Spleen (tissue), 11 donors: ENCODE results near the gene PAXX. TPM values are rescaled to one million over a fixed set of nuclear protein-coding genes. Genes with fewer than 3 reads are reported as not detected.
A peak's percentile ranks its signal among the peaks of the same experiment; 100 is the strongest.

Experiments
- DNase-seq: peaks from one replicate; pipeline ENCODE4 v3.0.0-alpha.2; 2020
- H3K27ac ChIP-seq, 8 donors: fragments of 200-600 bp; sonication (generic) in 7 of 8; 1 replicate in 4 of 8; 2 replicates in 4 of 8; pipeline versions ENCODE4 v1.5.0 to v1.8.0; 2016 to 2021; ENCODE audit warnings: inconsistent platforms in 4 of 8, mild to moderate bottlenecking in 4 of 8, moderate library complexity in 1 of 8
- H3K27me3 ChIP-seq, 7 donors: fragments of 200-600 bp; sonication (generic) in 6 of 7; replicated peaks in 1 of 7; 1 replicate in 4 of 7; 2 replicates in 3 of 7; pipeline versions ENCODE4 v1.5.0 to v1.8.0; 2016 to 2021; ENCODE audit warnings: inconsistent platforms in 3 of 7, mild to moderate bottlenecking in 1 of 7
- H3K36me3 ChIP-seq, 6 donors: fragments of 200-600 bp; sonication (generic) in 5 of 6; 1 replicate in 4 of 6; 2 replicates in 2 of 6; pipeline versions ENCODE4 v1.5.0 to v1.8.0; 2016 to 2021; ENCODE audit warnings: inconsistent platforms in 2 of 6
- H3K4me1 ChIP-seq, 6 donors: fragments of 200-600 bp; sonication (generic) in 5 of 6; 1 replicate in 3 of 6; 2 replicates in 3 of 6; pipeline versions ENCODE4 v1.5.0 to v1.8.0; 2016 to 2021; ENCODE audit warnings: inconsistent platforms in 3 of 6
- H3K4me3 ChIP-seq, 8 donors: fragments of 200-600 bp; sonication (generic) in 7 of 8; 1 replicate in 4 of 8; 2 replicates in 4 of 8; pipeline versions ENCODE4 v1.5.0 to v1.8.0; 2016 to 2021; ENCODE audit warnings: inconsistent platforms in 4 of 8, mild to moderate bottlenecking in 4 of 8, moderate library complexity in 2 of 8
- H3K9me3 ChIP-seq, 8 donors: fragments of 200-600 bp; sonication (generic) in 7 of 8; 1 replicate in 4 of 8; 2 replicates in 4 of 8; pipeline versions ENCODE4 v1.5.0 to v1.8.0; 2016 to 2021; ENCODE audit warnings: inconsistent platforms in 4 of 8
- POLR2A ChIP-seq, 3 donors: fragments of 450-650 bp; IDR thresholded peaks; one replicate each; pipeline ENCODE4 v1.5.1; 2017; ENCODE audit warnings: antibody characterized with exemption in 3 of 3, mild to moderate bottlenecking in 1 of 3
- POLR2AphosphoS5 ChIP-seq, 3 donors: sonication (generic); formaldehyde crosslinking; IDR thresholded peaks; one replicate each; pipeline ENCODE4 v1.5.1; 2017; ENCODE audit warnings: antibody characterized with exemption in 3 of 3
- WGBS, 5 donors: extraction: QIAGEN DNeasy Blood & Tissue Kit in 3 of 5; methylation state at CpG; one replicate each; pipeline versions ENCODE4 v1.1.5 to v1.1.7; 2013 to 2018; 5-methylcytosine and 5-hydroxymethylcytosine counted together
- intact Hi-C: fragments of 100-400 bp; cut with DNase I; formaldehyde crosslinking; loops from one replicate; pipeline ENCODE4 v1.15.0; 2023; ENCODE audit warnings: low total_unique reads
- polyA plus RNA-seq, 3 donors: library from polyadenylated mRNA; stranded (reverse); fragments of 200-250 nt; gene quantifications; one replicate each; pipeline ENCODE4 v1.2.1, GENCODE V29; 2013
- total RNA-seq, 7 donors: library from RNA; depleted of rRNA in 3 of 7; stranded (reverse); fragments of >200 nt in 3 of 7; fragmentation: NEBNext Ultra II Directional in 4 of 7; extraction: Animal tissue kit (Norgen Biotek cat#: 25700) in 4 of 7; gene quantifications; one replicate each; pipeline versions ENCODE4 v1.1.0 to v1.2.1, GENCODE V29; 2016 to 2021
- TF ChIP-seq, protein P1 (sequence below), 11 experiments: fragments of 200-600 bp in 7 of 11; fragments of 450-650 bp in 4 of 11; sonication (generic) in 4 of 11; IDR thresholded peaks in 8 of 11; conservative IDR thresholded peaks in 3 of 11; 1 replicate in 7 of 11; 2 replicates in 4 of 11; pipeline versions ENCODE4 v1.4.0 to v1.8.0; 2016 to 2021; ENCODE audit warnings: antibody characterized with exemption in 11 of 11, inconsistent platforms in 4 of 11, mild to moderate bottlenecking in 1 of 11
- donor health status: healthy with polysubstance abuse.
- donor health status: DM: no; HTN: no; CAD: no; lungs with moderate emphysema.
- donor health status: DM: no; HTN: no; CAD: no.
- donor health status: Bipolar disorder and iron deficiency.
- donor health status: healthy.
- donor health status: DM: no; HTN: no; CAD: no.
- donor health status: DM: yes; HTN: yes; CAD: no.

PAXX gene
- total and polyA plus RNA-seq, 10 donors, result 51.3 to 264 (median 66.2) TPM

- Histone ChIP-seq H3K9me3 (no peaks in the 10 kb centered on the region), H3K36me3 (peaks cover 3 to 20% (median 17%) of the 10 kb centered on the region in 6 donors), H3K27me3 (no peaks in the 10 kb centered on the region), H3K27ac (peak overlapping the region in 5 of 8 donors; percentile 34 to 91 (median 62)), H3K4me3 (no peak overlapping the region), H3K4me1 (peaks cover 30 to 93% (median 71%) of the 10 kb centered on the region in 6 donors)
- intact Hi-C loops, result loop anchor here (10.0 kb wide), 3 partner anchors 62 to 102 kb away; partner anchors contain the start of genes AJM1, FUT7, PHPT1 and TRAF2
- peak; percentile 81 for DNase-seq
- WGBS, 5 donors, result 80 to 88% (median 81%) methylated on average over 19 to 27 of the region's 27 CpGs
- TF ChIP-seq POLR2A (IDR thresholded peaks at IDR 0.05) (no peak), POLR2AphosphoS5 (IDR thresholded peaks at IDR 0.05) (no peak)
- TF ChIP-seq, protein P1, sequence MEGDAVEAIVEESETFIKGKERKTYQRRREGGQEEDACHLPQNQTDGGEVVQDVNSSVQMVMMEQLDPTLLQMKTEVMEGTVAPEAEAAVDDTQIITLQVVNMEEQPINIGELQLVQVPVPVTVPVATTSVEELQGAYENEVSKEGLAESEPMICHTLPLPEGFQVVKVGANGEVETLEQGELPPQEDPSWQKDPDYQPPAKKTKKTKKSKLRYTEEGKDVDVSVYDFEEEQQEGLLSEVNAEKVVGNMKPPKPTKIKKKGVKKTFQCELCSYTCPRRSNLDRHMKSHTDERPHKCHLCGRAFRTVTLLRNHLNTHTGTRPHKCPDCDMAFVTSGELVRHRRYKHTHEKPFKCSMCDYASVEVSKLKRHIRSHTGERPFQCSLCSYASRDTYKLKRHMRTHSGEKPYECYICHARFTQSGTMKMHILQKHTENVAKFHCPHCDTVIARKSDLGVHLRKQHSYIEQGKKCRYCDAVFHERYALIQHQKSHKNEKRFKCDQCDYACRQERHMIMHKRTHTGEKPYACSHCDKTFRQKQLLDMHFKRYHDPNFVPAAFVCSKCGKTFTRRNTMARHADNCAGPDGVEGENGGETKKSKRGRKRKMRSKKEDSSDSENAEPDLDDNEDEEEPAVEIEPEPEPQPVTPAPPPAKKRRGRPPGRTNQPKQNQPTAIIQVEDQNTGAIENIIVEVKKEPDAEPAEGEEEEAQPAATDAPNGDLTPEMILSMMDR (IDR thresholded peaks at IDR 0.05 in 8 of 11, conservative IDR thresholded peaks at IDR 0.05 in 3 of 11), result no peak
Observed at GRCh38 chr9:136946228-136947027, 45.8 kb upstream of the PAXX start.

GRCh38 chr9:136947028-136947891 lies 45.0 kb upstream of the PAXX start:
- intact Hi-C loops, result loop anchor here (10.0 kb wide), 3 partner anchors 62 to 102 kb away; partner anchors contain the start of genes AJM1, FUT7, PHPT1 and TRAF2
- Histone ChIP-seq H3K27ac (peak overlapping the region in 6 of 8 donors; percentile 9 to 91 (median 50)), H3K4me3 (no peak overlapping the region), H3K36me3 (peaks cover 3 to 12% (median 9%) of the 10 kb centered on the region in 6 donors), H3K4me1 (peaks cover 30 to 93% (median 68%) of the 10 kb centered on the region in 6 donors), H3K9me3 (no peaks in the 10 kb centered on the region), H3K27me3 (no peaks in the 10 kb centered on the region)
- 59 to 81% (median 63%) methylated on average over 16 to 26 of the region's 26 CpGs for WGBS, 5 donors
- TF ChIP-seq POLR2A (IDR thresholded peaks at IDR 0.05) (no peak), POLR2AphosphoS5 (IDR thresholded peaks at IDR 0.05) (no peak)
- TF ChIP-seq, protein P1 (IDR thresholded peaks at IDR 0.05 in 8 of 11, conservative IDR thresholded peaks at IDR 0.05 in 3 of 11), result no peak
- peak; percentile 80 for DNase-seq

DNA sequence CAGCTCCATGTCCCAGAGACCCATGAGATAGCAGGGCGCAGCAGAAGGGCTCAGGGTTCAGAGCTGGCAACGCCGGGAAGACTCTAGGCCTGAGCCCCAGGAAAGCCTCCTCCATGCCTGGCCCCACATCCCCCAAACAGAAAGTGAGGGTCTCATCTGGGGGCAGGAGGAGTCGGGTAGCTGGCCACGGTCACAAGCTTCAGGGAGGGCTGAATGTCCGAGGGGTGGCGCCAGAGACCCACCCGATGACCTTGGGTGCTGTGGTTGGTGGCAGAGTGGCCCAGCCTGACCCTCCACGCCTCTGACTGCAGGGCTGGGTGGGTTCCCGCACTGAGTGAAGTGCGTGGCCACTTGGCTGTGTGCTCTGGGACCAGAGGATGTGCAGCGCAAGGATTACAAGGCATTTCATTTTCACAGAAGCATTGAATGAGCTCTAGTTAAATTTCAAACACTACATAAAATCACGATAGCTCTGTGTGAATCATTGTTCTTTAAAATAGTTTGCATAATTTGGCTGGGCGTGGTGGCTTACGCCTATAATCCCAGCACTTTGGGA lies 44.2 kb upstream of the PAXX start:
- H3K27me3 ChIP-seq, result no peaks in the 10 kb centered on the region
- intact Hi-C loops, result loop anchor here (10.0 kb wide), 3 partner anchors 63 to 103 kb away; partner anchors contain the start of genes AJM1, FUT7, PHPT1 and TRAF2
- 35 to 56% (median 45%) methylated on average over 7 to 15 of the region's 15 CpGs for WGBS, 5 donors
- TF ChIP-seq, protein P1 (IDR thresholded peaks at IDR 0.05 in 8 of 11, conservative IDR thresholded peaks at IDR 0.05 in 3 of 11), result peak in 10 of 11 experiments; percentile 14 to 67 (median 48)
- TF ChIP-seq POLR2A (IDR thresholded peaks at IDR 0.05), result no peak
- TF ChIP-seq POLR2AphosphoS5 (IDR thresholded peaks at IDR 0.05), result peak in 2 of 3 donors; percentile 43 to 61
- DNase-seq, result peak; percentile 85
- H3K4me3 ChIP-seq, result no peak overlapping the region
- peaks cover 25 to 92% (median 62%) of the 10 kb centered on the region in 6 donors for H3K4me1 ChIP-seq
- no peaks in the 10 kb centered on the region for H3K9me3 ChIP-seq
- peaks cover 0 to 4% (median under 1%) of the 10 kb centered on the region in 6 donors for H3K36me3 ChIP-seq
- H3K27ac ChIP-seq, result peak overlapping the region in 6 of 8 donors; percentile 9 to 91 (median 50)
